CD14-positive monocyte (primary cell): ENCODE results near the gene DHRS7B. TPM values are rescaled to one million over a fixed set of nuclear protein-coding genes. Genes with fewer than 3 reads are reported as not detected.

ENCODE experiments used
- DNase-seq, 3 donors: peaks; one replicate each; pipeline ENCODE4 v3.0.0-alpha.2; 2011 to 2022
- H2AFZ ChIP-seq: 2 replicates; pipeline ENCODE4 v1.6.0; 2012; ENCODE audit warnings: mild to moderate bottlenecking, low read depth, low read length, inconsistent platforms; ENCODE audit not compliant: insufficient read depth, poor library complexity, severe bottlenecking
- H3K27ac ChIP-seq, 2 donors: 1 replicate in 1 of 2; 2 replicates in 1 of 2; pipeline ENCODE4 v1.5.1; 2012 to 2013; ENCODE audit warnings: low read length in 2 of 2, control low read depth in 1 of 2, inconsistent platforms in 1 of 2, low read depth in 1 of 2, mild to moderate bottlenecking in 1 of 2
- H3K27me3 ChIP-seq, 2 donors: one replicate each; pipeline versions ENCODE4 v1.6.0 to v1.6.1; 2011 to 2013; ENCODE audit warnings: low read length in 2 of 2; ENCODE audit not compliant: control insufficient read depth in 2 of 2, insufficient read depth in 2 of 2
- H3K36me3 ChIP-seq, 2 donors: replicated peaks in 1 of 2; 1 replicate in 1 of 2; 2 replicates in 1 of 2; pipeline versions ENCODE4 v1.5.1 to v1.6.1; 2012 to 2013; ENCODE audit warnings: low read length in 2 of 2, control low read depth in 1 of 2, inconsistent platforms in 1 of 2, mild to moderate bottlenecking in 1 of 2; ENCODE audit not compliant: insufficient read depth in 2 of 2, control insufficient read depth in 1 of 2
- H3K4me1 ChIP-seq, 2 donors: 1 replicate in 1 of 2; 2 replicates in 1 of 2; pipeline versions ENCODE4 v1.5.1 to v1.6.1; 2012 to 2013; ENCODE audit warnings: low read length in 2 of 2, control low read depth in 1 of 2, inconsistent platforms in 1 of 2, mild to moderate bottlenecking in 1 of 2, moderate library complexity in 1 of 2; ENCODE audit not compliant: insufficient read depth in 2 of 2, control insufficient read depth in 1 of 2
- H3K4me2 ChIP-seq: replicated peaks from 2 replicates; pipeline ENCODE3; 2012; ENCODE audit warnings: low read length, moderate library complexity, mild to moderate bottlenecking; ENCODE audit not compliant: poor library complexity, severe bottlenecking; ENCODE audit errors: extremely low read depth
- H3K4me3 ChIP-seq, 3 experiments: fragments of 200-600 bp in 1 of 3; sonication (generic) in 1 of 3; replicated peaks in 1 of 3; 1 replicate in 2 of 3; 2 replicates in 1 of 3; pipeline ENCODE4 v1.5.1; 2011 to 2013; ENCODE audit warnings: low read length in 3 of 3, mild to moderate bottlenecking in 3 of 3, control low read depth in 2 of 3, low read depth in 2 of 3, inconsistent platforms in 1 of 3, moderate library complexity in 1 of 3
- H3K79me2 ChIP-seq: 2 replicates; pipeline ENCODE4 v1.6.0; 2012; ENCODE audit warnings: mild to moderate bottlenecking, control low read depth, inconsistent platforms, low read length, moderate library complexity; ENCODE audit not compliant: insufficient read depth
- H3K9ac ChIP-seq: 2 replicates; pipeline ENCODE4 v1.6.0; 2017; ENCODE audit warnings: low read length, mild to moderate bottlenecking; ENCODE audit not compliant: insufficient read depth, poor library complexity, severe bottlenecking
- H3K9me3 ChIP-seq, 2 donors: replicated peaks in 1 of 2; 1 replicate in 1 of 2; 2 replicates in 1 of 2; pipeline versions ENCODE4 v1.5.1 to v1.6.1; 2012 to 2013; ENCODE audit warnings: low read length in 2 of 2, control low read depth in 1 of 2; ENCODE audit not compliant: control insufficient read depth in 1 of 2, insufficient read depth in 1 of 2
- H4K20me1 ChIP-seq: 2 replicates; pipeline ENCODE4 v1.6.0; 2012; ENCODE audit warnings: mild to moderate bottlenecking, low read length, control low read depth, moderate library complexity; ENCODE audit not compliant: insufficient read depth
- H3K27ac Mint-ChIP-seq, 7 donors: one replicate each; pipeline ENCODE4 v1.8.0; 2020; ENCODE audit warnings: mild to moderate bottlenecking in 7 of 7, mixed read lengths in 7 of 7, moderate library complexity in 6 of 7, inconsistent platforms in 2 of 7
- H3K27me3 Mint-ChIP-seq, 3 donors: one replicate each; pipeline ENCODE4 v1.8.0; 2021 to 2022; ENCODE audit warnings: low read depth in 3 of 3, mild to moderate bottlenecking in 3 of 3, mixed read lengths in 3 of 3, moderate library complexity in 3 of 3, inconsistent platforms in 1 of 3
- H3K36me3 Mint-ChIP-seq, 2 donors: one replicate each; pipeline ENCODE4 v1.8.0; 2020; ENCODE audit warnings: mixed read lengths in 2 of 2, inconsistent platforms in 1 of 2, mild to moderate bottlenecking in 1 of 2
- H3K4me1 Mint-ChIP-seq: one replicate; pipeline ENCODE4 v1.8.0; 2020; ENCODE audit warnings: mild to moderate bottlenecking, mixed read lengths
- H3K4me3 Mint-ChIP-seq, 2 donors: one replicate each; pipeline ENCODE4 v1.8.0; 2020; ENCODE audit warnings: mild to moderate bottlenecking in 2 of 2, mixed read lengths in 2 of 2, moderate library complexity in 1 of 2
- H3K9me3 Mint-ChIP-seq, 7 donors: one replicate each; pipeline ENCODE4 v1.8.0; 2020 to 2022; ENCODE audit warnings: mixed read lengths in 7 of 7, mild to moderate bottlenecking in 6 of 7, moderate library complexity in 6 of 7, inconsistent platforms in 2 of 7
- WGBS: methylation state at CpG from one replicate; pipeline ENCODE4 v1.1.5; 2013; ENCODE audit warnings: missing lambda C conversion rate; ENCODE audit not compliant: insufficient coverage; 5-methylcytosine and 5-hydroxymethylcytosine counted together
- intact Hi-C, 2 donors: fragments of 100-400 bp; cut with micrococcal nuclease; formaldehyde crosslinking; loops; one replicate each; pipeline versions ENCODE4 v1.15.0 to v1.15.1; 2023
- polyA plus RNA-seq, 3 donors: library from polyadenylated mRNA; depleted of rRNA in 1 of 3; unstranded in 2 of 3; stranded (reverse) in 1 of 3; fragments of 300-500 nt in 2 of 3; fragments of >200 nt in 1 of 3; fragmentation: Illumina TruSeq in 2 of 3; gene quantifications; 1 replicate in 2 of 3; 2 replicates in 1 of 3; pipeline ENCODE4 v1.2.3, GENCODE V29; 2012 to 2021
- TF ChIP-seq, protein P1 (sequence below): fragments of 200-600 bp; IDR thresholded peaks from one replicate; pipeline ENCODE4 v1.8.0; 2022; ENCODE audit warnings: antibody characterized with exemption, mild to moderate bottlenecking

Gene DHRS7B
- polyA plus RNA-seq, 3 donors, result 23.2 to 37.8 (median 33.9) TPM

DNA sequence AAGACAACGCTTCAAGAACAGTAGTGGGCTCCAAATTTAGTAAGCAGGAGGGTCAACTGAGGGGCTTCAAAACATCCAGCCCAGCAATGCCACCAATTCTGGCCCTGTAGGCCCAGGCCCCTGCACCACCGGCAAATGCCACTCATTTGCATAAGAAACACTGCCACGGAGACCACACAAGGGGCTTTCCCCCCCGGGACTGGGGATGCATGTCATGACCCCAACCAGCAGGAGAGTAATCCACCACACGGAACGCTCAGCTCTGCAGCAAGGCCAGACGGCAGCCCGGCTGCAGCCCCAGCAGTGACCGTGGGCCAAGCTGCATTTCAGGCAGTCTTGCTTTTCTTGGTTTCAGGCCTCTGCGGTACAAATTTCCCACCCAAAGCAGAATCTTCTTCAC, 73.1 kb downstream of the DHRS7B start:
- no peak overlapping the region for H3K4me3 Mint-ChIP-seq
- 88% methylated on average over 9 of the region's 10 CpGs for WGBS
- peaks cover 15% of the 10 kb centered on the region for H3K4me1 Mint-ChIP-seq
- no peak overlapping the region for H3K9ac ChIP-seq
- H3K79me2 ChIP-seq, result peaks cover 74% of the 10 kb centered on the region
- H3K4me1 ChIP-seq, result no peaks in the 10 kb centered on the region
- peak overlapping the region in 2 of 7 donors; percentile 35 to 68 for H3K27ac Mint-ChIP-seq
- H4K20me1 ChIP-seq, result peaks cover 94% of the 10 kb centered on the region
- no peaks in the 10 kb centered on the region for H3K9me3 ChIP-seq
- H3K36me3 Mint-ChIP-seq, result peaks cover 39 to 79% of the 10 kb centered on the region in 2 donors
- H3K9me3 Mint-ChIP-seq, result no peaks in the 10 kb centered on the region
- intact Hi-C loops, result no loop called here
- peak overlapping the region in 1 of 2 donors; percentile 20 for H3K27ac ChIP-seq
- TF ChIP-seq, protein P1, sequence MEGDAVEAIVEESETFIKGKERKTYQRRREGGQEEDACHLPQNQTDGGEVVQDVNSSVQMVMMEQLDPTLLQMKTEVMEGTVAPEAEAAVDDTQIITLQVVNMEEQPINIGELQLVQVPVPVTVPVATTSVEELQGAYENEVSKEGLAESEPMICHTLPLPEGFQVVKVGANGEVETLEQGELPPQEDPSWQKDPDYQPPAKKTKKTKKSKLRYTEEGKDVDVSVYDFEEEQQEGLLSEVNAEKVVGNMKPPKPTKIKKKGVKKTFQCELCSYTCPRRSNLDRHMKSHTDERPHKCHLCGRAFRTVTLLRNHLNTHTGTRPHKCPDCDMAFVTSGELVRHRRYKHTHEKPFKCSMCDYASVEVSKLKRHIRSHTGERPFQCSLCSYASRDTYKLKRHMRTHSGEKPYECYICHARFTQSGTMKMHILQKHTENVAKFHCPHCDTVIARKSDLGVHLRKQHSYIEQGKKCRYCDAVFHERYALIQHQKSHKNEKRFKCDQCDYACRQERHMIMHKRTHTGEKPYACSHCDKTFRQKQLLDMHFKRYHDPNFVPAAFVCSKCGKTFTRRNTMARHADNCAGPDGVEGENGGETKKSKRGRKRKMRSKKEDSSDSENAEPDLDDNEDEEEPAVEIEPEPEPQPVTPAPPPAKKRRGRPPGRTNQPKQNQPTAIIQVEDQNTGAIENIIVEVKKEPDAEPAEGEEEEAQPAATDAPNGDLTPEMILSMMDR, result no peak
- H3K27me3 Mint-ChIP-seq, result peaks cover 0 to 2% (median 0%) of the 10 kb centered on the region in 3 donors
- H3K36me3 ChIP-seq, result peaks cover 37 to 80% of the 10 kb centered on the region in 2 donors
- no peak overlapping the region for H3K4me2 ChIP-seq
- no peak overlapping the region for H3K4me3 ChIP-seq
- DNase-seq, result no peak
- no peaks in the 10 kb centered on the region for H3K27me3 ChIP-seq
- H2AFZ ChIP-seq, result no peak overlapping the region

DNA sequence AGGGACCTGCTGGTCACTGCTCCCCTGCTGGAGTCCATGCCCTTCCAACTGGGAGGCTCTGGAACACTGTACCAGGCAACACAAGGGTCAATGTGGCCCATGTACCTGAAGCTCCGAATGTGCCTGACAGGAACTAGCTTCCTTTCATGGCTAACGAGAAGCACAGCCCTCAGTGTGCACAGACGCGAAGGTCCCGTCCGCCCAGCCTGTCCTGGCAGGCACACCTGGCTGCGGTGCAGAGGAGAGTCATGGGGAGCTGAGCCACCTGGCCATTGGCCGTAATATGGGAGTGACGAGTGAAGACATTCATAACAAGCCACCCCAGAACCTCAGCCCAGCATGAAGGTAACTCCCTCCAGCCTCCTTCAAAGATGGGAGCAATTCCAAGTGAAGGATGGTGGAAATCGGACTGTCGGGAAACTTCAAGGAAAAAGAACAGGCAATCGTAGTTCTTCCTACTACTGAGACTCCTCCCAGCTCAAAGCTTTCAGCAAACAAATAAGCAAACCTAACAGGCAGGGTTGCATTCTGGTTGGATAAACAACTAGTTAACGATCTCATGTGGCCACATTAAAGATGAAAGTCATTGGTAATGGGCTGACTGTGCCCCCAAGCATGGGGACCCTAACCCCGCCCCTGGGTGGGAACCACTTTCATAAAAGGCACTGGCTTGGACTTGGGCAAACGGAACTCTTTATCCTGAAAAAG, 74.0 kb downstream of the DHRS7B start:
- intact Hi-C loops, result no loop called here
- H3K27ac ChIP-seq, result peak overlapping the region in 1 of 2 donors; percentile 49
- no peak overlapping the region for H3K4me3 ChIP-seq
- H3K4me2 ChIP-seq, result no peak overlapping the region
- TF ChIP-seq, protein P1, result no peak
- H3K4me3 Mint-ChIP-seq, result no peak overlapping the region
- H3K36me3 Mint-ChIP-seq, result peaks cover 38 to 82% of the 10 kb centered on the region in 2 donors
- H3K79me2 ChIP-seq, result peaks cover 83% of the 10 kb centered on the region
- no peak overlapping the region for H2AFZ ChIP-seq
- H3K9me3 ChIP-seq, result no peaks in the 10 kb centered on the region
- H3K9me3 Mint-ChIP-seq, result no peaks in the 10 kb centered on the region
- H3K27me3 ChIP-seq, result no peaks in the 10 kb centered on the region
- WGBS, result 94% methylated on average over 9 of the region's 15 CpGs
- H3K27ac Mint-ChIP-seq, result peak overlapping the region in 2 of 7 donors; percentile 51 to 69
- no peak overlapping the region for H3K9ac ChIP-seq
- H3K36me3 ChIP-seq, result peaks cover 37 to 85% of the 10 kb centered on the region in 2 donors
- no peaks in the 10 kb centered on the region for H3K4me1 ChIP-seq
- peaks cover 100% of the 10 kb centered on the region for H4K20me1 ChIP-seq
- H3K4me1 Mint-ChIP-seq, result peaks cover 19% of the 10 kb centered on the region
- DNase-seq, result no peak
- H3K27me3 Mint-ChIP-seq, result peaks cover 0 to 2% (median 0%) of the 10 kb centered on the region in 3 donors
